ENCODE data around the gene CDC25C. TPM values are rescaled to one million over a fixed set of nuclear protein-coding genes. Genes with fewer than 3 reads are reported as not detected.
A peak's percentile ranks its signal among the peaks of the same experiment; 100 is the strongest.

Gene CDC25C
- total and polyA plus RNA-seq, 9 of the 15 experiments (the other 6 are each of a cell fraction or from before 2014, with no cell fraction given) = 19.1 to 63.7 (median 31.9) TPM

DNA sequence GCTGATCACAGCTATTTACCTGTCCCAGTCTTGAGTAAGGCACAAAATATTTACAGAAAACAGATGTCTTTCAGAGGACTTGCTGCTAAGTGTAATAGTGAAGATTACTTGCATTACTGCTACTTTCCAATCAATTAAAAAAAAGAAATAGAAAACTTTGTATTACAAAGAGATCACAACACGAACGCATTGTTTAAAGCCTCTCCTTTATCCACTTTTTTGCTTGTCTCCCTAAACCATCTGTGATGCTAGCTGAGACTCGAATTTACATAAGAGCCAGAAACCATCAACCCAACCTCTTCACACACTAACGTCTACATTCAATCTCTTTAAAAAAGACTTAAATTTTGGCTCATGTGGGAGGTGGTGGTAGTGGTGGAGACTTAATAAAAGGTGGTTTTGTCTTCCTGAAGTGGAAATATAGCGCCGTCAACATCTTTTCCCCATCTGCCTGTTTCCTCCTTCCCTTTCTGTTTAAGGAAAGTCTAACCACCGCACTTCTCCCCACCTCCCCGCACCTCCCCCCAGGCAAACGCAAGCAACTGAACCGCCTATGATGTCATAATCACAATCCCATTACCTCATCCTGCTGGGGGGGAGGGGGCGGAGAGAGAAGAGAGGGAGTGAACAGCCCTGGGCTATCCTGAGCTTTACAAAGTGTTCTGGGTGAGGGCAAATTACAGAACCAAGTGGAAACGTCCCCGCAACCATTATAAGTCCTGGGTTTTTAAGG lies 5.5 kb upstream of the CDC25C start (continued):
- TF ChIP-seq, protein P1, sequence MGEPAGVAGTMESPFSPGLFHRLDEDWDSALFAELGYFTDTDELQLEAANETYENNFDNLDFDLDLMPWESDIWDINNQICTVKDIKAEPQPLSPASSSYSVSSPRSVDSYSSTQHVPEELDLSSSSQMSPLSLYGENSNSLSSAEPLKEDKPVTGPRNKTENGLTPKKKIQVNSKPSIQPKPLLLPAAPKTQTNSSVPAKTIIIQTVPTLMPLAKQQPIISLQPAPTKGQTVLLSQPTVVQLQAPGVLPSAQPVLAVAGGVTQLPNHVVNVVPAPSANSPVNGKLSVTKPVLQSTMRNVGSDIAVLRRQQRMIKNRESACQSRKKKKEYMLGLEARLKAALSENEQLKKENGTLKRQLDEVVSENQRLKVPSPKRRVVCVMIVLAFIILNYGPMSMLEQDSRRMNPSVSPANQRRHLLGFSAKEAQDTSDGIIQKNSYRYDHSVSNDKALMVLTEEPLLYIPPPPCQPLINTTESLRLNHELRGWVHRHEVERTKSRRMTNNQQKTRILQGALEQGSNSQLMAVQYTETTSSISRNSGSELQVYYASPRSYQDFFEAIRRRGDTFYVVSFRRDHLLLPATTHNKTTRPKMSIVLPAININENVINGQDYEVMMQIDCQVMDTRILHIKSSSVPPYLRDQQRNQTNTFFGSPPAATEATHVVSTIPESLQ (CRISPR knock-in tag; IDR thresholded peaks at IDR 0.05) = no peak
- TF ChIP-seq, protein P2, sequence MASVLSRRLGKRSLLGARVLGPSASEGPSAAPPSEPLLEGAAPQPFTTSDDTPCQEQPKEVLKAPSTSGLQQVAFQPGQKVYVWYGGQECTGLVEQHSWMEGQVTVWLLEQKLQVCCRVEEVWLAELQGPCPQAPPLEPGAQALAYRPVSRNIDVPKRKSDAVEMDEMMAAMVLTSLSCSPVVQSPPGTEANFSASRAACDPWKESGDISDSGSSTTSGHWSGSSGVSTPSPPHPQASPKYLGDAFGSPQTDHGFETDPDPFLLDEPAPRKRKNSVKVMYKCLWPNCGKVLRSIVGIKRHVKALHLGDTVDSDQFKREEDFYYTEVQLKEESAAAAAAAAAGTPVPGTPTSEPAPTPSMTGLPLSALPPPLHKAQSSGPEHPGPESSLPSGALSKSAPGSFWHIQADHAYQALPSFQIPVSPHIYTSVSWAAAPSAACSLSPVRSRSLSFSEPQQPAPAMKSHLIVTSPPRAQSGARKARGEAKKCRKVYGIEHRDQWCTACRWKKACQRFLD (CRISPR knock-in tag; IDR thresholded peaks at IDR 0.05) = peak; percentile 64; the same call in 1 of the 2 replicates
- TF ChIP-seq SUPT5H (IDR thresholded peaks at IDR 0.05) (peak; percentile 69), DIDO1 (tag; IDR thresholded peaks at IDR 0.05; ENCODE audit: low read depth) (no peak), SRSF3 (IDR thresholded peaks at IDR 0.05; ENCODE audit: insufficient read depth, low read length) (no peak), NFIX (CRISPR knock-in tag; IDR thresholded peaks at IDR 0.05; ENCODE audit: low read depth) (no peak), GABPB1 (CRISPR knock-in tag; IDR thresholded peaks at IDR 0.05) (peak; percentile 61), CEBPB (tag; IDR thresholded peaks at IDR 0.05) (peak; percentile 91), LEF1 (IDR thresholded peaks at IDR 0.05) (peak; percentile 83), JUNB (CRISPR knock-in tag; conservative IDR thresholded peaks at IDR 0.05) (peak; percentile 89), ZNF764 (CRISPR knock-in tag; IDR thresholded peaks at IDR 0.05; ENCODE audit: low read depth) (0 out of 2 replicates have a peak, but pooled peaks have one; percentile 28), ZNF23 (CRISPR knock-in tag; IDR thresholded peaks at IDR 0.05) (no peak), CBX5 (IDR thresholded peaks at IDR 0.05; ENCODE audit: borderline replicate concordance, low read depth) (no peak), MYBL2 (IDR thresholded peaks at IDR 0.05; ENCODE audit: low read depth) (no peak; the same call in 1 of the 2 replicates), MYBL2 (CRISPR knock-in tag; IDR thresholded peaks at IDR 0.05; ENCODE audit: borderline replicate concordance) (no peak)
- TF ChIP-seq, protein P3, sequence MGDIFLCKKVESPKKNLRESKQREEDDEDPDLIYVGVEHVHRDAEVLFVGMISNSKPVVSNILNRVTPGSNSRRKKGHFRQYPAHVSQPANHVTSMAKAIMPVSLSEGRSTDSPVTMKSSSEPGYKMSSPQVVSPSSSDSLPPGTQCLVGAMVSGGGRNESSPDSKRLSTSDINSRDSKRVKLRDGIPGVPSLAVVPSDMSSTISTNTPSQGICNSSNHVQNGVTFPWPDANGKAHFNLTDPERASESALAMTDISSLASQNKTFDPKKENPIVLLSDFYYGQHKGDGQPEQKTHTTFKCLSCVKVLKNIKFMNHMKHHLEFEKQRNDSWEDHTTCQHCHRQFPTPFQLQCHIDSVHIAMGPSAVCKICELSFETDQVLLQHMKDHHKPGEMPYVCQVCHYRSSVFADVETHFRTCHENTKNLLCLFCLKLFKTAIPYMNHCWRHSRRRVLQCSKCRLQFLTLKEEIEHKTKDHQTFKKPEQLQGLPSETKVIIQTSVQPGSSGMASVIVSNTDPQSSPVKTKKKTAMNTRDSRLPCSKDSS (IDR thresholded peaks at IDR 0.05; ENCODE audit: low read depth, partially characterized antibody) = no peak
- TF ChIP-seq, protein P4, sequence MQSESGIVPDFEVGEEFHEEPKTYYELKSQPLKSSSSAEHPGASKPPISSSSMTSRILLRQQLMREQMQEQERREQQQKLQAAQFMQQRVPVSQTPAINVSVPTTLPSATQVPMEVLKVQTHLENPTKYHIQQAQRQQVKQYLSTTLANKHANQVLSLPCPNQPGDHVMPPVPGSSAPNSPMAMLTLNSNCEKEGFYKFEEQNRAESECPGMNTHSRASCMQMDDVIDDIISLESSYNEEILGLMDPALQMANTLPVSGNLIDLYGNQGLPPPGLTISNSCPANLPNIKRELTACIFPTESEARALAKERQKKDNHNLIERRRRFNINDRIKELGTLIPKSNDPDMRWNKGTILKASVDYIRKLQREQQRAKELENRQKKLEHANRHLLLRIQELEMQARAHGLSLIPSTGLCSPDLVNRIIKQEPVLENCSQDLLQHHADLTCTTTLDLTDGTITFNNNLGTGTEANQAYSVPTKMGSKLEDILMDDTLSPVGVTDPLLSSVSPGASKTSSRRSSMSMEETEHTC (IDR thresholded peaks at IDR 0.05) = no peak
- TF ChIP-seq, protein P5, sequence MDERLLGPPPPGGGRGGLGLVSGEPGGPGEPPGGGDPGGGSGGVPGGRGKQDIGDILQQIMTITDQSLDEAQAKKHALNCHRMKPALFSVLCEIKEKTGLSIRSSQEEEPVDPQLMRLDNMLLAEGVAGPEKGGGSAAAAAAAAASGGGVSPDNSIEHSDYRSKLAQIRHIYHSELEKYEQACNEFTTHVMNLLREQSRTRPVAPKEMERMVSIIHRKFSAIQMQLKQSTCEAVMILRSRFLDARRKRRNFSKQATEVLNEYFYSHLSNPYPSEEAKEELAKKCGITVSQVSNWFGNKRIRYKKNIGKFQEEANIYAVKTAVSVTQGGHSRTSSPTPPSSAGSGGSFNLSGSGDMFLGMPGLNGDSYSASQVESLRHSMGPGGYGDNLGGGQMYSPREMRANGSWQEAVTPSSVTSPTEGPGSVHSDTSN (CRISPR knock-in tag; IDR thresholded peaks at IDR 0.05; ENCODE audit: low read depth) = no peak
- TF ChIP-seq, protein P5 (tag; conservative IDR thresholded peaks at IDR 0.05; ENCODE audit: low read depth) = no peak

Measured in K562 (cell line).